NCI-H82 treated with DMSO at 0.1 percent for 48 hours (cell line): ENCODE results near the gene DRGX.

Source experiments
- DNase-seq: peaks from one replicate; lab custom pipeline; 2025; ENCODE audit not compliant: unreplicated experiment; lab: John Stamatoyannopoulos, UW

The DRGX gene

DNA sequence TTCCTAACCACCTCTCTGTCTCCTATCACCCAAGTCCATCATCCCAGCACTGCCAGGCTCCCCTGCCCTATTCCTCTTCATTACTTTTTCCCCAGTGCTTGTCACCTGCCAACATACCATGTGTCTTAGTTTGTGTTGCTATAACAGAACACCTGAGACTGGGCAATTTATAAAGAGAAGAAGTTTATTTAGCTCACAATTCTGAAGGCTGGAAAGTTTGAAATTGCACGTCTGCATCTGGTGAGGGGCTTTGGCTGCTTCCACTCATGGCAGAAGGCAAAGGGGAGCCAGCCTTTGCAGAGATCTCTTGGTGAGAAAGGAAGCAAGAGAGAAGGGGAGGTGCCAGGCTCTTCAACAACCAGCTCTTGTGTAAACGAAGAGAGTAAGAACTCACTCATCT is 47.3 kb downstream of the DRGX start:
- DNase-seq: no peak

DNA sequence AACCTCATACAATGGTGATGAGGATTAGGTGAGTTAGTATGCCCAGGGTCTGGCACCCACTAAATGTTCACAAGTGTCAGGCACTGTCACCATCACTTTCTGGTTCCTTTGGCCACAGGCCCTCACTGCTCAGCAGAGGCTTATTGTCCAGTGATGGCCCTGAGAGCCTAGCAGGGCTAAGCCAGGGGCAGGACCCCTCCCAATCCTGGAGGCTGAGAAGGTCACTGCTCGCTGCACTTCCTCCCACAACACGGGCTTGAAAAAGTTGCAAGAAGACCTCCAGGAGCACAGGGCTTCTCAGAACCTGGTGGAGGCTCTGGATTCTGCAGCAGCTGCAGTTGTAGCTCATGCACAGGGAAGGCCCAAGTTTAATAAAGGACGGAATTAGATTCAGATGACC is 48.1 kb downstream of the DRGX start:
- no peak for DNase-seq

DNA sequence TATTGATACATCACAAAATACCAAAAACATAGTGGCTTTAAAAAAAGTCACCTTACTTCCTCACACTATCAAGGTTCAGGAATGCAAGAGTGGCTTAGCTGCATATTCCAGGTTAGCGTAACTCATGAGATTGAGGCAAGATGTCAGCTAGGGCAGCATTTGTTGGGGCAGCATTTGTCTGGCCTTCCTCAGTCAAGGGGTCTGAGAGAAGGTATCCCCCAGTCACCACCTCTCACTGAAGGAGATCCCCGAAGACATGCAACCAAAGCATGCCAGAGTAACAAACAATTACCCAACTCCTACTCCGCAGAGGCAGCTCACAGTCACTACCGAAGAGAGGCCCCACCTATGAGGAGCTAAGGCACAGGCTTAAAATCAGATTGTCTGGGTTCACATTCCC is 48.5 kb downstream of the DRGX start:
- DNase-seq: no peak

DNA sequence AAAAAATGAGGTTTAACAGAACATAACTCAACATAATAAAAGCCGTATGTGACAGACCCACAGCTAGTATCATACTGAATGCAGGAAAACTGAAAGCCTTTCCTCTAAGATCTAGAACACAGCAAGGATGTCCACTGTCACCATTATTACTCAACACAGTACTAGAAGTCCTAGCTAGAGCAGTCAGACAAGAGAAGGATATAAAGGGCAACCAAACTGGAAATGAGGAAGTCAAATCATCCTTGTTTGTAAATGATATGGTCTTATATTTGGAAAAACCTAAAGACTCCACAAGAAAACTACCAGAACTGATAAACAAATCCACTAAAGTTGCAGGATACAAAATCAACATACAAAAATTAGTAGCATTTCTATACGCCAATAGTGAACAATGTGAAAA is 51.0 kb downstream of the DRGX start:
- no peak for DNase-seq

DNA sequence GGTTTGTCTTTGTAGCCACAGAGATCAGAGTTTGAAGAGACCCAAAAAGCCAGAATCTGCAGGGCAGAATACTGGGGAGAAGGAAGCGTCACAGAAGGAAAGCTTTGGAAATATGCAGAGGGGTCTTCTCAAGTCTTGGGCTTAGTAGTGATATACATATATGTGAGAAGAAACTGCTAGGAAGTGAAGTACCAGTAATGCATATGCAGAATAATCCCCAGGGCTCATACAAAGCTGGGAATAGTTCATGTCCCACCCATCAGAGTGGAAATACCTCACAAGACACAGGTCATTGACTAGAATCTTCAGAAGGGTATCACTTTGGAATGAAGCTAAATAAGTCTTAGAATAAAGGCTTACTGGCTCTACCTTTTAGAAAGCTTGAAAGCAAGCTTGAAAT is 57.3 kb downstream of the DRGX start:
- no peak for DNase-seq

DNA sequence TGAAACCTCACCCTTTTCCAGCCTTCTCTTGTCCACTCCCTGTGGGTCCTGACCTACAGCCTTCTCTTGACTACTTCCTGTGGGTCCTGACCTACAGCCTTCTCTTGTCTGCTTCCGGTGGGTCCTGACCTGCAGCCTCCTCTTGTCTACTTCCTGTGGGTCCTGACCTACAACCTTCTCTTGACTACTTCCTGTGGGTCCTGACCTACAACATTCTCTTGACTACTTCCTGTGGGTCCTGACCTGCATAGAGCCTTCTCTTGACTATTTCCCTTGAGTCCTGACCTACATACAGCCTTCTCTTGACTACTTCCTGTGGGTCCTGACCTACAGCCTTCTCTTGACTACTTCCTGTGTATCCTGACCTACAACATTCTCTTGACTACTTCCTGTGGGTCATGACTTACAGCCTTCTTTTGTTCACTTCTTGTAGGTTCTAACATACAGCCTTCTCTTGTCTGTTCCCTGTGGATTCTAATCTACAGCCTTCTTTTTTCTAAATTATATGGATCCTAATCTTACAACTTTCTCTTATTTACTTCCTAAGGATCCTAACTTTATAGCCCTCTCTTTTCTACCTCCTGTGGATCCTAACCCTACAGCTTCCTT is 60.4 kb downstream of the DRGX start:
- no peak for DNase-seq

DNA sequence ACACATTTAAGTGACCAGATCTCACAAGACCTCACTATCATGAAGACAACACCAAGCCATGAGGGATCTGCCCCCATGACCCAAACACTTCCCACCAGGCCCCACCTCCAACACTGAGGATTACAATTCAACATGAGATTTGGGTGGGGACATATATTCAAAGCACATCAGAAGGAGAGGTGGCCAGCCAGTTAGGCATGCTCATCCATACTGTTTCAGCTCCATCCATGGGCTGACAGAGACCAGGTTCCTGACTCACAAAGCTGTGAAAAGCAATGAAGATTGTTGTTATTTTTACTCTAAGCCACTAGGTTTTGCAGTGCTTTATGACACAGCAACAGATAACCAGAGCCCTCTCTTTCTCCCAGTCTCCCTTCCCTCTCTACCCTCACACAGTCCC is 60.9 kb downstream of the DRGX start:
- no peak for DNase-seq

DNA sequence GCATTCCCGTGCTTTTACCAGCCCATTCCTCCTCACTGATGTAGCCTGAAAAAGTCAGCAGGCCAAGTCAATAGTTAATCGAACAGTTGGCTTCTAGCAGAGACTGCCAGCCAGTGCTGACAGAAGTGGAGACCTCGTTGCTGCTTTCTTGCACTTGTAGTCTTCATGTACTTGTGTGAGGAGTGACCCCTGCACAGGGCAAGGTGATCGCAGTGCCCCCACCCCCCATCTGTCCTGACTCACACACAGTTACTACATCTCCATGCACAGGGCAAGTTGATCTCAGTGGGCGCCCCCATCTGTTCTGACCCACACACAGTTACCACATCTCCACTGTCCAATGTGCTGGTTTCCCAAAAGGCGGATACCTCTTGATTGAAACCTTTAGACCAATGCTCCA is 62.7 kb downstream of the DRGX start:
- DNase-seq: no peak

DNA sequence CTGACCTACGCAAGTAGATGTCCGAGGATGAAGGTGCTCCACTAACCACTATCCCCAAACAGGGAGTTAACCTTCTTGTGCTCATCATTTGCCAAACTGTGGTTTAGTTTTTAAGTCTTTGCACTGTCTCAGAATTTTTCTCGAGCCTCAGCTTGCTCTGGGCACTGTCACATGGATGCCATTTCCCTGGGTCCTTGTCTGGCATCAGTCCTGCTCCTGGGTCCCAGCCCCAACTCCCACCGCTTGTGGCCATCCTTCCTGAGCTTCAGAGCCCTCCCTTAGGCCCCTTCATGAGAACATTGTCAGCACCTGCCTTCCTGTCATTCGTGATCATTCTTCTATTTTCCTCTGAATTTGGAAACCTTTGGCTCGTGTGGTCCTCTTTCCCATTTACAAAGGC is 63.1 kb downstream of the DRGX start:
- no peak for DNase-seq

DNA sequence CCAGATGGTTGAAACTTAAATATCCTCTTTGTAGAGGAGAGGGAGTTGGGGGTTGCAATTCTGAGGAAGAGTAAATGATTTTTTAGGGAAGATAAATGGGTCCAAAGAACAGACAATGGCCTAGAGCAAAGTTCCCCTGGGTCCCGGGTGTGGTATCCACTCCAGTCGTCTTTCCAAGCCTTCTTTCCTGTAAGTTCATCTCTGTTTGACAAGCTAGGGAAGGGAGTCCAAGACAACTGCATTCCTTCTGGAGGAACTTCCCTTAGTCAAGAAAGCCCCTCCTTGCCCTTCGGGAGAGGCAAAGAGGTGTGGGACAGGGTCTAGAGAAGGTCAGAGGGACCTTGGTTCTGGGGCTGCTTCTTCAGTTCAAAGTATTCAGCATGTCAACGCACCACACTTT is 63.6 kb downstream of the DRGX start:
- DNase-seq: no peak

DNA sequence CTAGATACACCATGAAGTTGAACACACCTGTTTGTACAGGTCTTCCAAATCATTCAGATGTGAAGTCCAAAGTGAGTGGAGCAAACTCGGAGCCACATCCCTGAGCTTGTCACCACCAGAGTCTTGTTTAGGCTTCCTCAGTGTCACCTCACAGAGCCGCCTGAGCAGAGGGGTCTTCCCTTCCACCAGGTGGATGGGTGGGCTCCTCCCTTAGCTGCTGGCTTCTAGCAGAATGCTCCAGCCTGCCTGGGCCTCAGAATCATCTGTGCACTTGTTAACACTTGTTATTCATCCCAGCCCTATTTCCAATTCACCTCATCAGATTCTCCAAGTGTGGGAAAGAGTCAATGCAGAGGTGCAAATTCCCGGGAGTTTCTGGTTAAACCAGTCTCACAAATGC is 64.5 kb downstream of the DRGX start:
- DNase-seq: no peak

DNA sequence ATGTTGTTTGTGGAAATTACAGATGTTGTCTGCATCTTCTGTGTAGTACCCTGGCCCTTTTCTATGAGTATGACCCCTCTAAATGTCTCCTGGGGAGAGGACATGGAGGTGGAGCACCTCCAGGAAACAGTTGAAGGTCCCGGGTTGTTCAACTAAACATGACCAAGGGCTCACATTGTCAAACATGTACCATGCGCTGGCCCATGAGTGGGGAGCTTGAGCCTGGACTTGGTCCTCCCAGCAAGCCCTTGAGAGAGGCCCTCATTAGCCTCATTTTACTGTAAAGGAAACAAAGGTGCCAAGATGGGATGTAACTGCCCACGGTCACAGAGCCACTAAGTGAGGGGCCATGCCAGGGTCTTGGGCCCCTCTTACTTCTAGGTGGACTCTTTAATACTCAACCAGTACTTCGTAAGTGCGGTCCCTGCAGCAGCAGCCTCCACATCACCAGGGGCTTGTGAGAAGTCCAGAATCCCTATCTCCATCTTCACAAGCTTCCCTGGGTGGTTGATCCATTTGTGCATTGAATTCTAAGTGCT is 65.7 kb downstream of the DRGX start:
- DNase-seq: no peak

DNA sequence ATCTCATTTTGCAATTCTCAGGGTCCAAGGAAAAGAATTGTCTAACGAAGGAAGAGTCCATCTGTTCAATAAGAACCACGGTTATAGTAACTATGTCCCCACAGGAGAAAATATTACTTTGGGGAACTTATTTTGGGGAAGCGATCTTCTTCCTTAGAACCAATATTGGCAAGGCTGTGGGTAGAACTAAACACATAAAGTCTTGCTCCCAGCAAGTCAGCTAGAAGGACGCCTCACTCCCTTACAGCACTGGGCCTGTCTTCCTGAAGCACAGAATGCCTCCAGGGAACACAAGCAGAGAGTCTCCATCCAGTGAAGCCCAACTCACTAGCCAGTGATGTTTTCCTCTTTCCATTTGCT is 66.8 kb downstream of the DRGX start:
- DNase-seq: no peak

DNA sequence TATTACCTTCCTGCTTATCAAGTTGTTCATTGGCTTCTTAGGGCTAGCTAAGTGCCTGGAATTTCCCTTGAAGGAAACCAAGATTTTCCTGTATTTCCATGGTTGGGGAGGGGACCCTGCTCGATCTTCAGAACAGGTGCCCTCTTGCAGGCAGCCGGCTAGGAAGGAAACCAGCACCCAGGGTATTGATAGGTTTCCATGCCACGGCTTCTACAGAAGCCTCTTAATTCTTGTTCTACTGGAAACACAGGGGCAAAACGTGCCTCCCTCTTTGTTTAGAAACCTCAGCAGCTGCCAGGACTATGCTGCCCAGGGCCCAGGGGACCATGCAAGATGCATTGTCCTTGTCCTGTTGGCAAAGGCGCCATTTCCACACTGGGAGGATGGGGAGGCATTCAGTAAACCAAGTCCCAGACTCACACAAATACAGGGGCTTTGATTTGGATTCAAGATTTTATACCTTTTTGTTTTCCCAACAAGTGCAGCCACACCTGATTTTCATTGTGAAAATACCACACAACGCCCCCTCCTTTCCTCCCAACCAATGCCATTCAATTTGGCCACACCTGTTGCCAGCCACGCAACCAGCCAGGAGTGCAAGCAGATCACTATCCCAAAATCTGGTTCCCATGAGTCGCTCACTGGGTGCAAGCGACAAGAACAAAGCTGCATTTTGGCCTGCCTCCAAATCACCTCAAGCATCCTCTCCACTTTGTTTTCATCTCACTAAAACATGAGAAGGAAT is 67.3 kb downstream of the DRGX start:
- DNase-seq: no peak

DNA sequence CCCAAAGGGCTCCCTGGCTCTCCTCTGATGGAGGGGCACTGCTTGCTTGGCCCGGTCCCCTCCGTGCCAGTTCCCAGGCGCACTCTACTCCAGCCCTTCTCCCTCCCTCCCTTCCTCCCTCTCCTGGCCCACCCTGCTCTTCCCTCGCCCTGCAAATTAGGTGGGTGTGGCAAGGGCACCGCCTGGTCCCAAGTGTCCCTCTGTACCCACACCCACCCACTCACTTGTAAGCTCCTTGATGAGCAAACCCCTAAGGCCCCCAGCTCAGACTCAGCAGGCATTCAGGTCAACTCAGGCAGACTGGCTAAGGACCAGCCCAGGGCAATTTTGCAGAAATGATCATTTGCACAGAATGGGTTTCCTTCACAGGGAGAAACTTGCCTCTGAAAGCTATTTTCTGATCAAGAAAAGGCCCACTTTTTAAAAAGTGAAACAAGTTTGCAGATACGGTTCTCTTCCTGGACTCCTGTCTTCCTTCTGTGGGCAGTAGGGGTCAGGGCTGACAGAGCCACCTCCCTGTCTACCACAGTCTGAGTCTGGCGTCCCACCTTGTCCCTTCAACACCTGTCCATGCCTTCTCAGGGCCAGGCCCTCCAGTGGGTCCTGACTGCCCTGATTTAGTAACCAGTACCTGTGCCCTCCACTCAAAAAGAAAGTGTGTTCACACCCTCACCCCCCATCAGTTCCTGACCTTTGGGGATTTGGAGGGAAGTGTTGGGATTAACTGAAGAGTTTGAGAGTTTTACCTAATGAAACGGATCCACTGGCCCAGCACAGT is 68.7 kb downstream of the DRGX start:
- no peak for DNase-seq

DNA sequence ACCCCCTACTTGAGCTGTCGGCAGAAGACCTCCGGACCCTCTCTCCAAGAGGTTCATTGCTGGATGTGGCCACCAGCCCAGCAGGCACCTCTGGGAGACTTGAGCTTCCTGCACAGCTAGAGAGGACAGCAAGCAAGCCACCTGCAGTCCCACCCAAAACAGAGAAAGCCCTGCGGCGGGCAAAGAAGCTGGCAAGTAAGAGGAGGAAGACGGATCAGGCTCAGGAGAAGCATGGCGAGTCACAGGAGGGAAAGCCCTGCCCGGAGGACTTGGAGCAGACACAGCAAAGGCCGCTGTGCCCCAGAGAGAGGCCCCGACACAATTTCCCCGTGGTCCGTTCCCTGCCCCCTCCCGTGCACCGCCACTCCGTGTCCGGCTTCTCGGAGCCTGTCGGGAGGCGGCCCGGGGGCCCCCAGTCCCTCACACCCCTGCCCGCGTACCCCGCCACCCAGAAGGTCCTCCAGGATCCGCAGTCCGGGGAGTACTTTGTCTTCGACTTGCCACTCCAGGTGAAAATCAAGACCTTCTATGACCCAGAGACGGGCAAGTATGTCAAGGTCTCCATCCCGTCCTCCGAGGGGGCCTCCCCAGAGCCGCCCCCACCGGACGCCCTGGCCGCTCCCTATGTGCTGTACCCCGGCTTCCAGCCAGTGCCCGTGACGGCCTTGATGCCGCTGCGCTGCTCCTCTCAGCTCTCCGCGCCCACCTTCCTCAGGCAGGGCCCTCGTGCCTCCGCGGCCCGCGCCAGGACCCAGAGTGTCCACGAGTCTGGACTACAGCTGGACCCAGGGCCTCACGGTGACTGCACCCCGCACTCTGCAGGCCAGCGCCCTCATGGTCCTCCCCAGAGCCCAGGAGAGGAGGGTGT is 69.7 kb downstream of the DRGX start:
- DNase-seq: no peak

DNA sequence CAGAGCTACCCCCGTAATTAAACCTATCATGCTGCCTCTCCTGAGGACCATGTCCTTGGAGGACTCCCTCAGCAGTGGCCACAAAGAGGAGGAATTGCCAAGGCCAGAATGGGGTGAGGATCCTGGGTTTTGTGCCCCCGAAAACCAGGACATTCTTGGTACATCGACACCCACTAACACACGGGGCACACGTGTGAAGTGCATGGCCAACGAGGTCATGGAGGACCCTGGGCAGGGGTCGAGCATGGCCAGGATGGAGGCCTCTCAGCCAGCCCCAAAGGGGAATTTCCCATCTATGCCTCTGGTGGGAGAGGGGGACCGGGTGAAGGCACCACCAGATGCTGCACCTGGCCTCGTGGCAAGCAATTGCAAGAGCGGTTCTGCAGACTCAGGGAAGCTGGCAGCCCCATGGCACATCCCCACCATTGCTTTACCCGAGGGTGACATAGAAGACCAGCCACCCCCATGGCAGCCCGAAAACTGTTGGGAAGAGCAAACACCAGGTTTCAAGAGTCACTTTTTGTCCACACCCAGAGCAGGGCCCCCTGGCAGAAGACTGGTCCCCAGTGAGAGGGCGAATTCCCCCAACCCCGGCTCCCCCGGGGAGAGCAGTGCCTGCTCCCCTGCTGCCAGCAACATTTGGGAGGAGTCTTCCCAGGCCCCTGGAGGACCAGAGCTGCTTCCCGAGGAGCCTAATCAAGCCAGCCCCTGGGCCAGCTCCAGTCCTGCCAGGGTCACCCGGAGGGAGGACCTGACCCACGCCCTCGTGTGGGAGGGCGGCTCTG is 70.6 kb downstream of the DRGX start:
- DNase-seq: no peak

DNA sequence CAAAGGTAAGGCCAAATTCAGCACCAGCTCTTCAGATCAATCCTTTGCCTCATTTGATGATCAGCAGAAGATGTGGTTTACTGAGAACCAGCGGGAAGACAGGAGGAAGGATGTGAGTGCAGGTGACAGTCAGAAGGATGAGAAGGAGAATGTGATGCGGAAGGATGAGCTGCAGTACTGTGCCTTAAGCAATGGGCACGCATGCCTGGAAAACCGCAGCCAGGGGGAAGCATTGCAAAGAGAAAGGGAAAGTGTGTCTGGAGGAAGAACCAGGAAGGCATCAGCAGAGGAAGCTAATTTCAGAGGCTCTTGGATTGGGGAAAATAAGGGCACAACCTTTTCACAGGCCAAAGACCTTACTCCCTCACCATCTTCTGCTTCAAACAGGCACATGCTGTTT is 71.2 kb downstream of the DRGX start:
- no peak for DNase-seq

DNA sequence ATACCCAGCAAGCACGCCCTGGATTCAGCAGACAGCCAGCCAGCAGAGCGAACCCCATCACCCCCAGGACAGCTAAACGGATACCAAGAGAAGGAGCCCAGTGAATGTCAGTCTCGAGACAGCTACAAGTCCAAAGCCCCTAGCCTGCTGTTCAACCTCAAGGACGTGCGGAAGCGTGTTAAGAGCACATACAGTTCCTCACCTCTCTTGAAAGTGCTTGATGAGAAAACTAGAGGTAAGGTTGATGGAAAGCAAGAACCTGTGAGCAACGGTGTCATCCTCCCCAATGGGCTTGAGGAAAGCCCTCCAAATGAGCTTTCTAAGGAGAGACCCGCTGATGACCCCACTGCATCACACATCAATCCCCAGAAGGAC is 72.0 kb downstream of the DRGX start:
- no peak for DNase-seq

DNA sequence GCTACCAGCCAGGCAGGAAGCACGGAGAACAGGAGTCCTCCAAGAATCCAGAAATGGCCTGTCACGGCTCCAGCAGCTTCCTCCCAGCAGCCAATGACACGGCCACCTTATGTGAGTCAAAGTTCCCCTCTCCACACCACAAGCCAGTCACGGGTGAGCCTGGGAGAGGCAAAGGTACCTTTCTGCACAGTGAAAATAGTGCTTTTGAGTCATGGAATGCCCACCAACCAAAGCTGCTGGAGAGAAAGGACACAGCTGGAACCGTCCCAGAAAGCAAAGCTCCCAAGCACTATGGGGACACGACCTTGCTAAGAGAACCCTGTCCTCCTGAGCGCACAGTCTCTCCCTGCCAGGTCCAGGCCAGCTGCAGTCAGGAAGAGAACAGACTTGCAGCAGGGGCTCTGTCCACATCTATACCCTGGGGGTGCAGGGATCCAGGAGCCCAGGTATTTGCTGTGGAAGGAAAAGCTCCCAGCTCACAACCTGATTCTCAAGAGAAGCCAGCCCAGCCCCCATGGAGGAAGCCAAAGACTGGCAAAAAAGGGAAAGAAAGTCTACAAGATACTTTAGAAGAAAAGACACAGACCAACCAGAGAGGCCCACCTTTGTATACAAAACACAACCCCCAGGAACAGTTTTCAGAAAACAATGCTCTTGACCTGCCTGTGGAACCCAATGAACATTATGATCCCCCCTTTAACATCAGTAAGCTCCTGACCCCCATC is 72.6 kb downstream of the DRGX start:
- no peak for DNase-seq
